HCT116 (cell line): ENCODE data around the gene KCNK10.

Source experiments
- CTCF ChIP-seq, 3 experiments: fragments of 200-600 bp in 1 of 3; sonication (generic) in 1 of 3; IDR thresholded peaks in 2 of 3; conservative IDR thresholded peaks in 1 of 3; 2 replicates each; pipeline ENCODE4 v1.5.1; 2012 to 2017; ENCODE audit warnings: low read depth in 2 of 3, low read length in 2 of 3, antibody characterized with exemption in 1 of 3, borderline replicate concordance in 1 of 3, control low read depth in 1 of 3, mild to moderate bottlenecking in 1 of 3, mixed read lengths in 1 of 3, mixed run types in 1 of 3, moderate library complexity in 1 of 3; ENCODE audit not compliant: insufficient read depth in 1 of 3
- EGR1 ChIP-seq: IDR thresholded peaks from 2 replicates; pipeline ENCODE4 v1.6.1; 2012; ENCODE audit warnings: low read depth
- EZH2 ChIP-seq: fragments of 200-600 bp; sonication (generic); IDR thresholded peaks from 2 replicates; pipeline ENCODE4 v1.6.1; 2017; ENCODE audit warnings: antibody characterized with exemption, mixed run types
- EZH2phosphoT487 ChIP-seq: fragments of 200-600 bp; IDR thresholded peaks from 2 replicates; pipeline ENCODE4 v1.6.1; 2018; ENCODE audit warnings: antibody characterized with exemption, borderline replicate concordance
- POLR2A ChIP-seq: IDR thresholded peaks from 2 replicates; pipeline ENCODE4 v1.7.0; 2011; ENCODE audit warnings: borderline replicate concordance; ENCODE audit not compliant: insufficient read depth, insufficient read length; ENCODE audit errors: extremely low read depth
- POLR2AphosphoS5 ChIP-seq: IDR thresholded peaks from 2 replicates; pipeline ENCODE4 v1.6.1; 2011; ENCODE audit warnings: mild to moderate bottlenecking, low read depth, low read length, moderate library complexity
- RAD21 ChIP-seq: IDR thresholded peaks from 2 replicates; pipeline ENCODE4 v1.6.1; 2012; ENCODE audit warnings: low read depth, mild to moderate bottlenecking
- REST ChIP-seq: IDR thresholded peaks from 2 replicates; pipeline ENCODE4 v1.6.1; 2012; ENCODE audit warnings: low read depth
- SP1 ChIP-seq: IDR thresholded peaks from 2 replicates; pipeline ENCODE4 v1.6.1; 2012; ENCODE audit warnings: low read depth
- SRF ChIP-seq: IDR thresholded peaks from 2 replicates; pipeline ENCODE4 v1.6.1; 2012; ENCODE audit warnings: low read depth
- TCF7L2 ChIP-seq: IDR thresholded peaks from 2 replicates; pipeline ENCODE4 v1.7.0; 2011; ENCODE audit warnings: borderline replicate concordance, inconsistent platforms; ENCODE audit not compliant: insufficient read depth, insufficient read length; ENCODE audit errors: extremely low read depth
- YY1 ChIP-seq: IDR thresholded peaks from 2 replicates; pipeline ENCODE4 v1.6.1; 2011; ENCODE audit warnings: low read length, low read depth, moderate library complexity, mild to moderate bottlenecking; ENCODE audit not compliant: insufficient replicate concordance; ENCODE audit errors: extremely low read depth
- ZFX ChIP-seq: fragments of 450-650 bp; IDR thresholded peaks from 2 replicates; pipeline ENCODE4 v1.6.1; 2017
- ZNF274 ChIP-seq: fragments of 200-500 bp; sonication (Bioruptor generic); IDR thresholded peaks from 2 replicates; pipeline ENCODE4 v1.6.1; 2014; ENCODE audit warnings: mild to moderate bottlenecking, low read depth, low read length, inconsistent platforms

- TF ChIP-seq CTCF (IDR thresholded peaks at IDR 0.05 in 2 of 3, conservative IDR thresholded peaks at IDR 0.05 in 1 of 3; ENCODE audit: borderline replicate concordance in 1 of 3, insufficient read depth in 1 of 3, low read depth in 2 of 3, low read length in 2 of 3) (no peak), EZH2phosphoT487 (no peak), POLR2AphosphoS5 (no peak), SP1 (no peak), POLR2A (no peak), EZH2 (no peak), RAD21 (no peak), REST (no peak), TCF7L2 (no peak), ZNF274 (no peak), SRF (no peak), ZFX (no peak), YY1 (no peak), EGR1 (no peak)
Observed at GRCh38 chr14:88258021-88258420, 65.0 kb downstream of the KCNK10 start.
